ENCODE results near the gene DHRS7B. TPM values are rescaled to one million over a fixed set of nuclear protein-coding genes. Genes with fewer than 3 reads are reported as not detected.

DHRS7B gene
- total RNA-seq, 1 donor from 2014 or later, result 31.7 TPM

- H3K4me3 ChIP-seq, result no peak overlapping the region
- intact Hi-C loops (cut with DNase I), result no loop called here
- no peaks in the 10 kb centered on the region for H3K36me3 ChIP-seq
- no peaks in the 10 kb centered on the region for H3K27me3 ChIP-seq
- TF ChIP-seq CTCF (IDR thresholded peaks at IDR 0.05), result no peak
- TF ChIP-seq POLR2A (IDR thresholded peaks at IDR 0.05), result no peak
- TF ChIP-seq POLR2AphosphoS5 (IDR thresholded peaks at IDR 0.05; ENCODE audit: insufficient read depth in 1 of 2, low read depth in 1 of 2), result no peak
- DNase-seq (ENCODE audit: extremely low spot score in 2 of 2), result no peak
- peaks cover 16% of the 10 kb centered on the region for H3K4me1 ChIP-seq
- no peaks in the 10 kb centered on the region for H3K9me3 ChIP-seq
- no peak overlapping the region for H3K27ac ChIP-seq
These were observed 113.7 kb downstream of the DHRS7B start for GRCh38 chr17:21240369-21241055.

Small RNA genes within 50 kb of the gene (small RNA-seq; reads per million reads assigned to genes)
- not detected for gene RN7SL426P

Other genes with a start within 250 kb of the DHRS7B start
- 79.1 TPM for gene USP22, start 84.0 kb upstream of the DHRS7B start, total RNA-seq
- gene TMEM11, start 87.2 kb downstream of the DHRS7B start, total RNA-seq, result 30.2 TPM
- gene NATD1, start 126.4 kb downstream of the DHRS7B start, total RNA-seq, result 4.2 TPM
- 21.6 TPM for gene MAP2K3, start 157.7 kb downstream of the DHRS7B start, total RNA-seq
- gene KCNJ12, start 249.4 kb downstream of the DHRS7B start, total RNA-seq, result 2.2 TPM